HG03108 (cell line): ENCODE results near the gene BRAP.
"Not testable (repeated sequence)": the region's sequence is repeated elsewhere in the genome, so short reads cannot be mapped to it uniquely, and the experiment has no call there.

Source experiments
- ATAC-seq: cut with Tn5 transposase; IDR thresholded peaks from one replicate; pipeline ENCODE4 v1.9.1; 2021; ENCODE audit warnings: moderate library complexity; ENCODE audit not compliant: unreplicated experiment

BRAP gene

GRCh38 chr12:111617841-111618240 is 67.9 kb downstream of the BRAP start:
- ATAC-seq: not testable (repeated sequence)

GRCh38 chr12:111616177-111616623 is 69.6 kb downstream of the BRAP start:
- no peak for ATAC-seq

- ATAC-seq: no peak
Observed at GRCh38 chr12:111607239-111607638, 78.5 kb downstream of the BRAP start.

- ATAC-seq: no peak
Observed at GRCh38 chr12:111606767-111607230, 79.0 kb downstream of the BRAP start.

GRCh38 chr12:111605911-111606766 is 79.6 kb downstream of the BRAP start:
- ATAC-seq: no peak

GRCh38 chr12:111602857-111603256 is 82.9 kb downstream of the BRAP start:
- ATAC-seq: not testable (repeated sequence)

- no peak for ATAC-seq
Observed at GRCh38 chr12:111602348-111602747, 83.4 kb downstream of the BRAP start.

- ATAC-seq: not testable (repeated sequence)
Observed at GRCh38 chr12:111600986-111601385, 84.8 kb downstream of the BRAP start.

GRCh38 chr12:111600205-111600642 is 85.5 kb downstream of the BRAP start:
- no peak for ATAC-seq

- peak; percentile 51 for ATAC-seq
Observed at GRCh38 chr12:111599453-111600204, 86.1 kb downstream of the BRAP start.

GRCh38 chr12:111598637-111599452 is 86.9 kb downstream of the BRAP start, which contains the start of gene ATXN2:
ATXN2 (minus strand) TSS chr12:111599315; CDS start chr12:111599034, 281 bp downstream.
- peak; percentile 38 for ATAC-seq

GRCh38 chr12:111597831-111598636 is 87.7 kb downstream of the BRAP start:
- peak; percentile 19 for ATAC-seq

GRCh38 chr12:111596985-111597830 is 88.5 kb downstream of the BRAP start:
- no peak for ATAC-seq

GRCh38 chr12:111595341-111595835 is 90.4 kb downstream of the BRAP start:
- not testable (repeated sequence) for ATAC-seq
